KMS-11 (cell line): ENCODE results near the gene NDUFAF3.

Experiments used
- H2AFZ ChIP-seq: fragments of 200-600 bp; sonication (generic); 2 replicates; pipeline ENCODE4 v1.6.1; 2016; ENCODE audit warnings: antibody characterized with exemption, mixed run types, low read depth
- H3K27ac ChIP-seq: fragments of 200-600 bp; sonication (generic); 2 replicates; pipeline ENCODE4 v1.6.1; 2016; ENCODE audit warnings: mild to moderate bottlenecking, mixed run types
- H3K27me3 ChIP-seq: fragments of 200-600 bp; sonication (generic); 2 replicates; pipeline ENCODE4 v1.6.1; 2017; ENCODE audit warnings: mild to moderate bottlenecking, low read depth, mixed run types, moderate library complexity; ENCODE audit not compliant: insufficient read depth
- H3K36me3 ChIP-seq: fragments of 200-600 bp; sonication (generic); 2 replicates; pipeline ENCODE4 v1.6.1; 2017; ENCODE audit warnings: mild to moderate bottlenecking, mixed run types; ENCODE audit not compliant: insufficient read depth
- H3K4me1 ChIP-seq: fragments of 200-600 bp; sonication (generic); 2 replicates; pipeline ENCODE4 v1.6.1; 2016; ENCODE audit warnings: mild to moderate bottlenecking, low read depth, mixed run types; ENCODE audit not compliant: poor library complexity, severe bottlenecking
- H3K4me2 ChIP-seq: fragments of 200-600 bp; sonication (generic); 2 replicates; pipeline ENCODE4 v1.7.0; 2016; ENCODE audit warnings: mild to moderate bottlenecking, mixed run types
- H3K4me3 ChIP-seq: fragments of 200-600 bp; sonication (generic); IDR thresholded peaks from 2 replicates; pipeline ENCODE4 v1.6.1; 2017; ENCODE audit warnings: low read depth, low read length, mixed read lengths; ENCODE audit not compliant: insufficient read depth
- H3K79me2 ChIP-seq: fragments of 200-600 bp; sonication (generic); 2 replicates; pipeline ENCODE4 v1.6.1; 2016; ENCODE audit warnings: low read depth, mixed run types; ENCODE audit not compliant: insufficient read depth
- H3K9ac ChIP-seq: fragments of 200-600 bp; sonication (generic); 2 replicates; pipeline ENCODE4 v1.6.1; 2016; ENCODE audit warnings: mild to moderate bottlenecking, mixed run types
- H4K20me1 ChIP-seq: fragments of 200-600 bp; sonication (generic); 2 replicates; pipeline ENCODE4 v1.6.1; 2016; ENCODE audit warnings: mild to moderate bottlenecking, mixed run types; ENCODE audit not compliant: insufficient read depth
- TF ChIP-seq, protein P1 (sequence below): fragments of 200-600 bp; sonication (generic); conservative IDR thresholded peaks from 2 replicates; pipeline ENCODE4 v1.6.1; 2017; ENCODE audit warnings: low read depth, mild to moderate bottlenecking, antibody characterized with exemption, low read length, moderate library complexity, mixed read lengths

The NDUFAF3 gene

DNA sequence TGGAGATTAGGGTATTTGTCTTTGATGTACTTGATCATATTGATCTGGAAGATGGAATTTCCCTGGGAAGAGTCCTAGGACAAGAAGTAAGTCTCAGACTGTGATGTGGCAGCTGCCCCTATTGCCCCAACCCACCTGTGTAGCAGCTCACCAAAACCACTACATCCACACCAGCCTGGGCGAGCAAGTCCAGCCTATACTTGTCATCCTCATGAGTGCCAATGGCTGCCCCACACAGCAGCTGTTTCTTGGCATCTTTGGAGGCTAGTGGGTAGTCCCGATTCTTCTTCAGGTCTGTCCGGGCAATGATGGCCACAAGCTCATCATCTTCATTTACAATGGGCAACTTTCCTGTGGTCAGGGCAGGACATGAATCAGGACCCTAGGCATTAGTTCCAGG, 4.6 kb downstream of the NDUFAF3 start:
- H3K4me3 ChIP-seq: no peak overlapping the region
- no peaks in the 10 kb centered on the region for H3K27me3 ChIP-seq
- H3K4me1 ChIP-seq: peaks cover 26% of the 10 kb centered on the region
- H3K4me2 ChIP-seq: no peak overlapping the region
- no peaks in the 10 kb centered on the region for H4K20me1 ChIP-seq
- TF ChIP-seq, protein P1, sequence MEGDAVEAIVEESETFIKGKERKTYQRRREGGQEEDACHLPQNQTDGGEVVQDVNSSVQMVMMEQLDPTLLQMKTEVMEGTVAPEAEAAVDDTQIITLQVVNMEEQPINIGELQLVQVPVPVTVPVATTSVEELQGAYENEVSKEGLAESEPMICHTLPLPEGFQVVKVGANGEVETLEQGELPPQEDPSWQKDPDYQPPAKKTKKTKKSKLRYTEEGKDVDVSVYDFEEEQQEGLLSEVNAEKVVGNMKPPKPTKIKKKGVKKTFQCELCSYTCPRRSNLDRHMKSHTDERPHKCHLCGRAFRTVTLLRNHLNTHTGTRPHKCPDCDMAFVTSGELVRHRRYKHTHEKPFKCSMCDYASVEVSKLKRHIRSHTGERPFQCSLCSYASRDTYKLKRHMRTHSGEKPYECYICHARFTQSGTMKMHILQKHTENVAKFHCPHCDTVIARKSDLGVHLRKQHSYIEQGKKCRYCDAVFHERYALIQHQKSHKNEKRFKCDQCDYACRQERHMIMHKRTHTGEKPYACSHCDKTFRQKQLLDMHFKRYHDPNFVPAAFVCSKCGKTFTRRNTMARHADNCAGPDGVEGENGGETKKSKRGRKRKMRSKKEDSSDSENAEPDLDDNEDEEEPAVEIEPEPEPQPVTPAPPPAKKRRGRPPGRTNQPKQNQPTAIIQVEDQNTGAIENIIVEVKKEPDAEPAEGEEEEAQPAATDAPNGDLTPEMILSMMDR: no peak
- no peaks in the 10 kb centered on the region for H3K36me3 ChIP-seq
- no peak overlapping the region for H3K27ac ChIP-seq
- H3K79me2 ChIP-seq: peaks cover 45% of the 10 kb centered on the region; the same call in 1 of the 2 replicates
- no peak overlapping the region for H2AFZ ChIP-seq
- no peak overlapping the region for H3K9ac ChIP-seq

DNA sequence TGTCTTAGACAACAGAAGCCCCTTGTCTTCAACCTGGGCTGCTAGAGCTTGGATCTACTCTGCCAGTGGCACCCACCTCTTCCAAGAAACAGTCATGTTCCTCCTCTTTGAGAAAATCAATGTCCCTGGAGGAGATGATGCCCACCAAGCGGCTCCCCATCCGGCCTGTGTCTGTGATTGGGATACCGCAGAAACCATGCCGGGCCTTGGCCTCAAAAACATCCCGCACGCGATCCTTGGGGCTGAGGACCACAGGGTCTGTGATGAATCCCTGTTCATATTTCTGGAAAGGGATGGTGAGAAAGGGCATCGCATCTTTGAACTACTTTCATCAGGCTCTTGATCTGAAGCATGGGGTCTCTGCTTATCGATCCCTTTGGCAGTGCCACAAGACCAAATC, 5.7 kb downstream of the NDUFAF3 start:
- peaks cover 41% of the 10 kb centered on the region; the same call in 1 of the 2 replicates for H3K79me2 ChIP-seq
- H3K27me3 ChIP-seq: no peaks in the 10 kb centered on the region
- peaks cover 26% of the 10 kb centered on the region for H3K4me1 ChIP-seq
- no peaks in the 10 kb centered on the region for H3K36me3 ChIP-seq
- no peak overlapping the region for H3K27ac ChIP-seq
- H3K4me2 ChIP-seq: peak overlapping the region; percentile 84; the same call in 1 of the 2 replicates
- H3K9ac ChIP-seq: no peak overlapping the region
- TF ChIP-seq, protein P1: no peak
- H3K4me3 ChIP-seq: no peak overlapping the region
- H2AFZ ChIP-seq: no peak overlapping the region
- H4K20me1 ChIP-seq: no peaks in the 10 kb centered on the region

DNA sequence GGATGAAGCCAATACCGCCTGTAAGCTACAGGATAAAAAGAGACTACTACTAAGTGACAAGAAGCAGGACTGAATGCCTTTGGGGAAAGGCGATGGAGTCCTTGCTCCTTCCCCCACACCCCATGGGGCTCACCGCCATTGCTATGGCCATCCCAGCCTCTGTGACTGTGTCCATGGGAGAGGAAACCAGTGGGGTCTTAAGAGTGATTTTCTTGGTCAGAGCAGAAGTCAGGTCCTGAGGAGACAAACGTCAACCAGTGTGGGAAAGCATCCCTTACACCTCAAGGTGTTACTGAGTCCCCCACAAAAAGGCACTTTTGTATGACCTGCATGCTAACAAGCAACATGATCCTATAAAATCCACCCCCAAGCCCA, 6.4 kb downstream of the NDUFAF3 start:
- Histone ChIP-seq H3K9ac (peak overlapping the region; percentile 89; the same call in 1 of the 2 replicates), H3K27me3 (no peaks in the 10 kb centered on the region), H4K20me1 (no peaks in the 10 kb centered on the region), H3K4me3 (no peak overlapping the region), H3K4me2 (peak overlapping the region; percentile 84), H3K4me1 (peaks cover 23% of the 10 kb centered on the region), H3K36me3 (no peaks in the 10 kb centered on the region), H2AFZ (no peak overlapping the region), H3K27ac (peak overlapping the region; percentile 71; the same call in 1 of the 2 replicates), H3K79me2 (peaks cover 35% of the 10 kb centered on the region; the same call in 1 of the 2 replicates)
- TF ChIP-seq, protein P1: no peak

DNA sequence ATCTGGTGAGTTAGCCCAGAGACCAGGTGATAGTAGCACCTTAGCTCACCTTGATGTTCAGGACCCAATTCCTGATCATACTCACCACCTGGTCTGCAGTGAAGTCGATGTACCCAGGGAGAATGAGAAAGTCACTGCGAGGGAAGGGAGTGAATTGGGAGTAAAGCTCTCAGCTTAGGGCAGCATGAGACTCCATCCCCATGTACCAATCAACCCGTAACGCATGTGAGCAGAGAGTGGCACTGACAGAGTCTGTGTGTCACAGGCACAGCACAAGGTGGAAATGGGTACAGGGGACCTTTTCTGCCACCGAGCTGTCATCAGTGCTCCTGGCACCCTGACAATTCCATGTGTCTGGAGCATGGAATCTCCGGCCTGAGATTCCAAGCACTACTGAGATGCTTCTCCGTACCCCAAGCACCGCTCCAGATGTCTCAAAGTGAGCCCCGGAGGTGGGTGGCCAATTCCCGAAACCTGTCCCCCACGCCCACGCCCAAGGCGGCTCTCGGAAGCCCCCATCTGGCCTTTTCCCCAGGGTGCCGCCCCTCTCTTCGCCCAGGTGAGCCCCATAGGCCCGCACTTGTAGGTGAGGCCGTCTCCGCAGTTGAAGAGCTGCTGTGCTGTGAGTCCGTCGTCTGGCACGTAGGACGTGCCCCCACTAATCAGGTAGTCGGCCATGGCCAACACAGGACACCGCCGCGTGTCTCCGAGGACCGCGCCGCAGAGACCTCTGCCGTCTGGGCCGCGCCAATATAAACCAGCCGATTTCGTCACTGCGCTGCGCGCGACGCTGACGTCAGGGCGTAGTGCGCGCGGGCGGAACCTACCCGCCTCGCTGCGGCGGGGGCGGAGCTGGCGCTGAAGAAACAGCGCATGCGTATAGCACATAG, 7.0 kb downstream of the NDUFAF3 start, which contains the start of gene IMPDH2:
IMPDH2 (minus strand) TSS at position 726 of the 890 bp plus-strand sequence; CDS start at position 678, 48 bp downstream.
- Histone ChIP-seq H3K27ac (peak within 1 kb of the TSS; percentile 71), H3K4me2 (peak within 1 kb of the TSS; percentile 84), H3K4me1 (peaks cover 20% of the 10 kb centered on the region), H3K9ac (peak within 1 kb of the TSS; percentile 89), H3K79me2 (peaks cover 31% of the 10 kb centered on the region; the same call in 1 of the 2 replicates), H2AFZ (peak within 1 kb of the TSS; percentile 34; the same call in 1 of the 2 replicates), H3K36me3 (no peaks in the 10 kb centered on the region), H3K27me3 (no peaks in the 10 kb centered on the region), H4K20me1 (no peaks in the 10 kb centered on the region), H3K4me3 (no peak within 1 kb of the TSS)
- TF ChIP-seq, protein P1: no peak
